MM.1S (cell line): ENCODE results near the gene MEGF11.

Source experiments
- CTCF ChIP-seq: fragments of 300-600 bp; sonication (generic); IDR thresholded peaks from 2 replicates; pipeline ENCODE4 v1.5.1; 2016; ENCODE audit warnings: antibody characterized with exemption, low read length, mixed read lengths
- EZH2 ChIP-seq: fragments of 300-600 bp; sonication (generic); optimal IDR thresholded peaks from 2 replicates; pipeline ENCODE3; 2017; ENCODE audit warnings: low read depth, mild to moderate bottlenecking, antibody characterized with exemption, low read length, mixed read lengths
- EZH2phosphoT487 ChIP-seq: fragments of 300-600 bp; sonication (generic); IDR thresholded peaks from 2 replicates; pipeline ENCODE4 v1.6.1; 2018; ENCODE audit warnings: antibody characterized with exemption, low read length

- TF ChIP-seq CTCF (no peak), EZH2 (no peak), EZH2phosphoT487 (no peak)
Observed at GRCh38 chr15:66152650-66153049, 100.9 kb downstream of the MEGF11 start.
